ENCODE results near the gene IFT20.

IFT20 gene

GRCh38 chr17:28334666-28335200 is 539 bp downstream of the IFT20 start:
- no peak for DNase-seq

- DNase-seq: peak; percentile 30
Measured at GRCh38 chr17:28334171-28334570, 1.1 kb downstream of the IFT20 start.

GRCh38 chr17:28333083-28333746 is 2.1 kb downstream of the IFT20 start:
- no peak for DNase-seq

- no peak for DNase-seq
Measured at GRCh38 chr17:28331891-28332420, 3.3 kb downstream of the IFT20 start.

- DNase-seq: no peak
Measured at GRCh38 chr17:28330671-28331070, 4.6 kb downstream of the IFT20 start.

- no peak for DNase-seq
Measured at GRCh38 chr17:28328325-28328724, 6.9 kb downstream of the IFT20 start.

GRCh38 chr17:28327709-28328108 is 7.6 kb downstream of the IFT20 start:
- peak; percentile 19 for DNase-seq

- no peak for DNase-seq
Measured at GRCh38 chr17:28327031-28327607, 8.2 kb downstream of the IFT20 start.

- DNase-seq: peak; percentile 90
Measured at GRCh38 chr17:28326114-28326513, 9.2 kb downstream of the IFT20 start.

GRCh38 chr17:28325211-28325610 is 10.1 kb downstream of the IFT20 start:
- DNase-seq: peak; percentile 91

- DNase-seq: no peak
Measured at GRCh38 chr17:28324781-28325180, 10.5 kb downstream of the IFT20 start.

- peak; percentile 83 for DNase-seq
Measured at GRCh38 chr17:28324267-28324745, 11.0 kb downstream of the IFT20 start.

GRCh38 chr17:28320215-28321061 is 14.8 kb downstream of the IFT20 start:
- peak; percentile 36 for DNase-seq

GRCh38 chr17:28319598-28319935 is 15.7 kb downstream of the IFT20 start:
- peak; percentile 77 for DNase-seq

- peak; percentile 99 for DNase-seq
Measured at GRCh38 chr17:28318759-28319597, 16.3 kb downstream of the IFT20 start, which contains the start of gene TMEM97. TMEM97 (plus strand) TSS chr17:28319200; CDS start chr17:28319240, 40 bp downstream.

GRCh38 chr17:28317966-28318758 is 17.1 kb downstream of the IFT20 start:
- DNase-seq: peak; percentile 61

GRCh38 chr17:28317099-28317965 is 17.9 kb downstream of the IFT20 start:
- peak; percentile 37 for DNase-seq

GRCh38 chr17:28315846-28316705 is 19.2 kb downstream of the IFT20 start:
- no peak for DNase-seq

- DNase-seq: no peak
Measured at GRCh38 chr17:28313841-28314240, 21.4 kb downstream of the IFT20 start.
